ENCODE results near the gene C4BPA. TPM values are rescaled to one million over a fixed set of nuclear protein-coding genes. Genes with fewer than 3 reads are reported as not detected.

The C4BPA gene
- total and polyA plus RNA-seq, 10 of the 15 experiments (the other 5 are each of a cell fraction or from before 2014, with no cell fraction given) = 0.31 TPM; not detected in 9

DNA sequence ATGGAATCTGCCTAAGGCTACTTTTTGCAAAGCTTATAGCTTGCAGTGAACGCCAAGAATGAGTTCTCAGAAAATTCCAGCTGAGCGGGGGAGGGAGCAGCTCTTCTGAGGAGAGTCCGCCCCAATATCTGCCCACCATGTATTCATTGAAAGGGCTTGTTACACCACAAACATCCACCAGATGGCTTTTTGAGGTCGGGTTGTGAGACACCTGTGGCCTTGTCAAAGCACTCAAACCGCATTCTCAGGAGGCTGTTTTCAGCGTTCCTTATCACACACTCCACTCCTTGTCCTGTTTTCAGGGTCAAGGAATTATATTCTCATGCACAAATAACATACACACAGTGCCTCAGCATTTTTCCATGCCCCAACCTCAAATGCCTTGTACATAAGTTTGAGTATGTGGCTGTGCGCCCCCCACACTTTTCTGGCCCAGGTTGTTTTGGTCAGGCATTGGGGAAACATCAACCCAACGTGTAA is 19.3 kb upstream of the C4BPA start (continued):
- TF ChIP-seq, protein P1, sequence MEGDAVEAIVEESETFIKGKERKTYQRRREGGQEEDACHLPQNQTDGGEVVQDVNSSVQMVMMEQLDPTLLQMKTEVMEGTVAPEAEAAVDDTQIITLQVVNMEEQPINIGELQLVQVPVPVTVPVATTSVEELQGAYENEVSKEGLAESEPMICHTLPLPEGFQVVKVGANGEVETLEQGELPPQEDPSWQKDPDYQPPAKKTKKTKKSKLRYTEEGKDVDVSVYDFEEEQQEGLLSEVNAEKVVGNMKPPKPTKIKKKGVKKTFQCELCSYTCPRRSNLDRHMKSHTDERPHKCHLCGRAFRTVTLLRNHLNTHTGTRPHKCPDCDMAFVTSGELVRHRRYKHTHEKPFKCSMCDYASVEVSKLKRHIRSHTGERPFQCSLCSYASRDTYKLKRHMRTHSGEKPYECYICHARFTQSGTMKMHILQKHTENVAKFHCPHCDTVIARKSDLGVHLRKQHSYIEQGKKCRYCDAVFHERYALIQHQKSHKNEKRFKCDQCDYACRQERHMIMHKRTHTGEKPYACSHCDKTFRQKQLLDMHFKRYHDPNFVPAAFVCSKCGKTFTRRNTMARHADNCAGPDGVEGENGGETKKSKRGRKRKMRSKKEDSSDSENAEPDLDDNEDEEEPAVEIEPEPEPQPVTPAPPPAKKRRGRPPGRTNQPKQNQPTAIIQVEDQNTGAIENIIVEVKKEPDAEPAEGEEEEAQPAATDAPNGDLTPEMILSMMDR (IDR thresholded peaks at IDR 0.05 in 2 of 3, conservative IDR thresholded peaks at IDR 0.05 in 1 of 3; ENCODE audit: control insufficient read depth in 2 of 3, extremely low read depth in 1 of 3, insufficient read depth in 1 of 3, low read depth in 3 of 3, low read length in 3 of 3) = peak; percentile 63 to 68 (median 66)
- TF ChIP-seq GATAD2B (conservative IDR thresholded peaks at IDR 0.05; ENCODE audit: low read depth) (no peak), EP300 (IDR thresholded peaks at IDR 0.05; ENCODE audit: borderline replicate concordance in 1 of 2, control insufficient read depth in 1 of 2, low read depth in 2 of 2, low read length in 2 of 2) (no peak), SIN3A (IDR thresholded peaks at IDR 0.05; ENCODE audit: low read depth, low read length) (no peak), ESRRA (IDR thresholded peaks at IDR 0.05; ENCODE audit: low read length) (no peak), SP1 (IDR thresholded peaks at IDR 0.05; ENCODE audit: low read depth, low read length) (no peak), PML (IDR thresholded peaks at IDR 0.05; ENCODE audit: low read length) (no peak), NR2C1 (IDR thresholded peaks at IDR 0.05) (no peak), TAF1 (IDR thresholded peaks at IDR 0.05; ENCODE audit: borderline replicate concordance, low read depth, low read length) (no peak), YY1 (IDR thresholded peaks at IDR 0.05; ENCODE audit: low read depth, low read length) (peak; percentile 67), ZNF384 (IDR thresholded peaks at IDR 0.05; ENCODE audit: borderline replicate concordance, low read depth, low read length) (no peak), SPI1 (IDR thresholded peaks at IDR 0.05; ENCODE audit: borderline replicate concordance, insufficient read depth, low read depth, low read length) (no peak), LARP7 (IDR thresholded peaks at IDR 0.05) (no peak), ZZZ3 (IDR thresholded peaks at IDR 0.05; ENCODE audit: control insufficient read depth, insufficient read length, low read depth) (no peak), NRF1 (conservative IDR thresholded peaks at IDR 0.05; ENCODE audit: low read depth, low read length) (no peak)
- TF ChIP-seq, protein P2, sequence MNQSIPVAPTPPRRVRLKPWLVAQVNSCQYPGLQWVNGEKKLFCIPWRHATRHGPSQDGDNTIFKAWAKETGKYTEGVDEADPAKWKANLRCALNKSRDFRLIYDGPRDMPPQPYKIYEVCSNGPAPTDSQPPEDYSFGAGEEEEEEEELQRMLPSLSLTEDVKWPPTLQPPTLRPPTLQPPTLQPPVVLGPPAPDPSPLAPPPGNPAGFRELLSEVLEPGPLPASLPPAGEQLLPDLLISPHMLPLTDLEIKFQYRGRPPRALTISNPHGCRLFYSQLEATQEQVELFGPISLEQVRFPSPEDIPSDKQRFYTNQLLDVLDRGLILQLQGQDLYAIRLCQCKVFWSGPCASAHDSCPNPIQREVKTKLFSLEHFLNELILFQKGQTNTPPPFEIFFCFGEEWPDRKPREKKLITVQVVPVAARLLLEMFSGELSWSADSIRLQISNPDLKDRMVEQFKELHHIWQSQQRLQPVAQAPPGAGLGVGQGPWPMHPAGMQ (IDR thresholded peaks at IDR 0.05; ENCODE audit: borderline replicate concordance) = no peak
- TF ChIP-seq, protein P3, sequence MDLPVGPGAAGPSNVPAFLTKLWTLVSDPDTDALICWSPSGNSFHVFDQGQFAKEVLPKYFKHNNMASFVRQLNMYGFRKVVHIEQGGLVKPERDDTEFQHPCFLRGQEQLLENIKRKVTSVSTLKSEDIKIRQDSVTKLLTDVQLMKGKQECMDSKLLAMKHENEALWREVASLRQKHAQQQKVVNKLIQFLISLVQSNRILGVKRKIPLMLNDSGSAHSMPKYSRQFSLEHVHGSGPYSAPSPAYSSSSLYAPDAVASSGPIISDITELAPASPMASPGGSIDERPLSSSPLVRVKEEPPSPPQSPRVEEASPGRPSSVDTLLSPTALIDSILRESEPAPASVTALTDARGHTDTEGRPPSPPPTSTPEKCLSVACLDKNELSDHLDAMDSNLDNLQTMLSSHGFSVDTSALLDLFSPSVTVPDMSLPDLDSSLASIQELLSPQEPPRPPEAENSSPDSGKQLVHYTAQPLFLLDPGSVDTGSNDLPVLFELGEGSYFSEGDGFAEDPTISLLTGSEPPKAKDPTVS (IDR thresholded peaks at IDR 0.05; ENCODE audit: low read depth, low read length) = no peak
- TF ChIP-seq, protein P4, sequence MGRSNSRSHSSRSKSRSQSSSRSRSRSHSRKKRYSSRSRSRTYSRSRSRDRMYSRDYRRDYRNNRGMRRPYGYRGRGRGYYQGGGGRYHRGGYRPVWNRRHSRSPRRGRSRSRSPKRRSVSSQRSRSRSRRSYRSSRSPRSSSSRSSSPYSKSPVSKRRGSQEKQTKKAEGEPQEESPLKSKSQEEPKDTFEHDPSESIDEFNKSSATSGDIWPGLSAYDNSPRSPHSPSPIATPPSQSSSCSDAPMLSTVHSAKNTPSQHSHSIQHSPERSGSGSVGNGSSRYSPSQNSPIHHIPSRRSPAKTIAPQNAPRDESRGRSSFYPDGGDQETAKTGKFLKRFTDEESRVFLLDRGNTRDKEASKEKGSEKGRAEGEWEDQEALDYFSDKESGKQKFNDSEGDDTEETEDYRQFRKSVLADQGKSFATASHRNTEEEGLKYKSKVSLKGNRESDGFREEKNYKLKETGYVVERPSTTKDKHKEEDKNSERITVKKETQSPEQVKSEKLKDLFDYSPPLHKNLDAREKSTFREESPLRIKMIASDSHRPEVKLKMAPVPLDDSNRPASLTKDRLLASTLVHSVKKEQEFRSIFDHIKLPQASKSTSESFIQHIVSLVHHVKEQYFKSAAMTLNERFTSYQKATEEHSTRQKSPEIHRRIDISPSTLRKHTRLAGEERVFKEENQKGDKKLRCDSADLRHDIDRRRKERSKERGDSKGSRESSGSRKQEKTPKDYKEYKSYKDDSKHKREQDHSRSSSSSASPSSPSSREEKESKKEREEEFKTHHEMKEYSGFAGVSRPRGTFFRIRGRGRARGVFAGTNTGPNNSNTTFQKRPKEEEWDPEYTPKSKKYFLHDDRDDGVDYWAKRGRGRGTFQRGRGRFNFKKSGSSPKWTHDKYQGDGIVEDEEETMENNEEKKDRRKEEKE (IDR thresholded peaks at IDR 0.05) = no peak
- TF ChIP-seq, protein P5, sequence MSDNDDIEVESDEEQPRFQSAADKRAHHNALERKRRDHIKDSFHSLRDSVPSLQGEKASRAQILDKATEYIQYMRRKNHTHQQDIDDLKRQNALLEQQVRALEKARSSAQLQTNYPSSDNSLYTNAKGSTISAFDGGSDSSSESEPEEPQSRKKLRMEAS (IDR thresholded peaks at IDR 0.05; ENCODE audit: low read depth, low read length) = no peak
